Heart left ventricle (tissue), 16 donors: ENCODE data around the gene VENTX. TPM values are rescaled to one million over a fixed set of nuclear protein-coding genes. Genes with fewer than 3 reads are reported as not detected.

Source experiments
- ATAC-seq, 4 donors: fragments of 200-7000 bp; cut with Tn5 transposase; one replicate each; pipeline ENCODE4 v1.9.1; 2020 to 2022; ENCODE audit warnings: moderate library complexity in 4 of 4, mild to moderate bottlenecking in 3 of 4, moderate number of reproducible peaks in 1 of 4
- DNase-seq, 5 donors: peaks; one replicate each; pipeline ENCODE4 v3.0.0-alpha.2; 2020
- H3K27ac ChIP-seq, 12 donors: fragments of 200-600 bp; sonication (generic) in 4 of 12; one replicate each; pipeline versions ENCODE4 v1.5.0 to v1.8.0; 2016 to 2022; ENCODE audit warnings: mild to moderate bottlenecking in 2 of 12
- H3K27me3 ChIP-seq, 9 donors: fragments of 200-600 bp; sonication (generic) in 2 of 9; one replicate each; pipeline versions ENCODE4 v1.5.1 to v1.8.0; 2016 to 2022; ENCODE audit warnings: mild to moderate bottlenecking in 3 of 9
- H3K36me3 ChIP-seq, 9 donors: fragments of 200-600 bp; sonication (generic) in 2 of 9; one replicate each; pipeline versions ENCODE4 v1.5.0 to v1.8.0; 2018 to 2022; ENCODE audit warnings: mild to moderate bottlenecking in 2 of 9
- H3K4me1 ChIP-seq, 12 donors: fragments of 200-600 bp; sonication (generic) in 4 of 12; one replicate each; pipeline versions ENCODE4 v1.5.0 to v1.8.0; 2016 to 2022; ENCODE audit warnings: mild to moderate bottlenecking in 3 of 12
- H3K4me3 ChIP-seq, 12 donors: fragments of 200-600 bp; sonication (generic) in 4 of 12; one replicate each; pipeline versions ENCODE4 v1.5.0 to v1.8.0; 2017 to 2022; ENCODE audit warnings: mild to moderate bottlenecking in 9 of 12, moderate library complexity in 4 of 12
- H3K9me3 ChIP-seq, 12 donors: fragments of 200-600 bp; sonication (generic) in 4 of 12; one replicate each; pipeline versions ENCODE4 v1.5.0 to v1.8.0; 2016 to 2022; ENCODE audit warnings: mild to moderate bottlenecking in 1 of 12
- CTCF ChIP-seq, 12 donors: fragments of 200-600 bp; sonication (generic) in 4 of 12; IDR thresholded peaks; one replicate each; pipeline versions ENCODE4 v1.5.0 to v1.8.0; 2018 to 2022; ENCODE audit warnings: antibody characterized with exemption in 12 of 12, mild to moderate bottlenecking in 5 of 12
- POLR2A ChIP-seq, 2 donors: fragments of 450-650 bp; IDR thresholded peaks; one replicate each; pipeline ENCODE4 v1.6.1; 2017; ENCODE audit warnings: antibody characterized with exemption in 2 of 2, mild to moderate bottlenecking in 2 of 2, moderate library complexity in 2 of 2
- WGBS, 4 donors: extraction: QIAGEN DNeasy Blood & Tissue Kit in 2 of 4; methylation state at CpG; one replicate each; pipeline versions ENCODE4 v1.1.5 to v1.1.7; 2013 to 2018; 5-methylcytosine and 5-hydroxymethylcytosine counted together
- intact Hi-C, 10 donors: fragments of 100-400 bp; cut with DNase I; formaldehyde crosslinking; loops; one replicate each; pipeline versions ENCODE4 v1.11.1 to v1.14.2; 2022
- polyA plus RNA-seq, 2 donors: library from polyadenylated mRNA; stranded (reverse); fragments of 200-250 nt; gene quantifications; one replicate each; pipeline ENCODE4 v1.2.3, GENCODE V29; 2013
- total RNA-seq, 9 donors: library from RNA; depleted of rRNA in 2 of 9; stranded (reverse); fragments of >200 nt in 2 of 9; fragmentation: NEBNext Ultra II Directional in 3 of 9; extraction: Animal tissue kit (Norgen Biotek cat#: 25700) in 3 of 9; gene quantifications; one replicate each; pipeline versions ENCODE4 v1.1.0 to v1.2.4, GENCODE V29; 2016 to 2023
- donor health status: ischemic (EF 13 %, LVEDD 7.1; RV severe dilation, severe dysfunction).
- donor health status: healthy with polysubstance abuse.
- donor health status: DM: no; HTN: yes; CAD: no.
- donor health status: DM: no; HTN: no; CAD: no.
- donor health status: ischemic (EF 25% LVEDD 6.9; RV normal size, moderate dysfunction).
- donor health status: ischemic (EF 25% LVEDD 5.7; RV mildly dilated, moderate dysfunction).
- donor health status: healthy.
- donor health status: DM: yes; HTN: yes; CAD: no.
- donor health status: ischemic (EF 35%, LVEDD 5.7; RV mildly dilated, moderate dysfunction).
- donor health status: nonischemic (EF 11% LVEDD 7.7; RV severe dilation, severe dysfunction).
- donor health status: DM: yes; HTN: yes; CAD: no.
- donor health status: PGD.
- donor health status: ischemic (EF 29% LVEDD 5.4; RV normal size, mild dysfunction).
- donor health status: nonischemic (EF 23%, LVEDD 6.1; RV moderate dilation, normal function).

The VENTX gene
- total and polyA plus RNA-seq, 11 donors = 0.29 to 2.3 (median 0.58) TPM

DNA sequence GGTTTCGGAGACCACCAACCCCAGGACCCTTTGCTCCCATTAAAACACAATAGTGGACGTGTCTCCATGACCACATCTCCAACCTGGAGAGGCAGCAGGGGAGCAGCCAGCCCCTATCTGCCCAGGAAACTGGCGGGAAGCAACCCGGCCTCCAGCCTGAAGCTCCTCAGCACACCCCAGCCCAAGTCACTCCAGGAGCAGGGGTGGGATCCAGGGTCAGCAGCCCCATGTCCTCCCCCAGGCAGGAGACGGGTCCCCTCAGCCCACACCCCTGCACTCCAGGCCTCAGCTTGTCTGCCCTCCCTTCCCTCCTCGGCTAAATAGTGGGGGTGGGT is 38.4 kb downstream of the VENTX start:
- ATAC-seq = no peak
- 33 to 55% (median 41%) methylated on average over 6 of the region's 6 CpGs for WGBS, 4 donors
- intact Hi-C loops = no loop called here
- peak overlapping the region in 6 of 12 donors; percentile 2 to 63 (median 34) for H3K4me3 ChIP-seq
- peaks cover 0 to 31% (median 20%) of the 10 kb centered on the region in 9 donors for H3K27me3 ChIP-seq
- H3K9me3 ChIP-seq = no peaks in the 10 kb centered on the region
- TF ChIP-seq CTCF (IDR thresholded peaks at IDR 0.05) = no peak
- no peak for TF ChIP-seq POLR2A (IDR thresholded peaks at IDR 0.05)
- peaks cover 0 to 62% (median 8%) of the 10 kb centered on the region in 12 donors for H3K4me1 ChIP-seq
- H3K27ac ChIP-seq = peak overlapping the region in 1 of 12 donors; percentile 79
- H3K36me3 ChIP-seq = peaks cover 0 to 29% (median 14%) of the 10 kb centered on the region in 9 donors
- DNase-seq = no peak

- H3K4me3 ChIP-seq = peak within 1 kb of the TSS in 9 of 12 donors; percentile 2 to 63 (median 28)
- WGBS, 4 donors = 3 to 14% (median 9%) methylated on average over 22 to 63 of the region's 63 CpGs
- peaks cover 0 to 34% (median 19%) of the 10 kb centered on the region in 9 donors for H3K36me3 ChIP-seq
- H3K4me1 ChIP-seq = peaks cover 0 to 62% (median 8%) of the 10 kb centered on the region in 12 donors
- intact Hi-C loops = no loop called here
- DNase-seq (peak in 2 of 5 donors; percentile 52 to 82), ATAC-seq (peak in 2 of 4 donors; percentile 8 to 42)
- TF ChIP-seq POLR2A (IDR thresholded peaks at IDR 0.05) (no peak), CTCF (IDR thresholded peaks at IDR 0.05) (no peak)
- peak within 1 kb of the TSS in 1 of 12 donors; percentile 81 for H3K27ac ChIP-seq
- H3K9me3 ChIP-seq = no peaks in the 10 kb centered on the region
- peaks cover 0 to 31% (median 20%) of the 10 kb centered on the region in 9 donors for H3K27me3 ChIP-seq
These were observed 39.0 kb downstream of the VENTX start, which contains the start of gene ADAM8 for GRCh38 chr10:133276435-133277201. Gene ADAM8 (minus strand): TSS chr10:133276868. CDS start chr10:133276817, 51 bp downstream.

- Histone ChIP-seq H3K9me3 (no peaks in the 10 kb centered on the region), H3K27ac (peak overlapping the region in 1 of 12 donors; percentile 81), H3K27me3 (peaks cover 0 to 31% (median 20%) of the 10 kb centered on the region in 9 donors), H3K4me3 (peak overlapping the region in 1 of 12 donors; percentile 63), H3K4me1 (peaks cover 0 to 62% (median 8%) of the 10 kb centered on the region in 12 donors), H3K36me3 (peaks cover 0 to 42% (median 28%) of the 10 kb centered on the region in 9 donors)
- intact Hi-C loops = no loop called here
- ATAC-seq (no peak), DNase-seq (no peak)
- 63 to 70% (median 68%) methylated on average over 15 to 25 of the region's 25 CpGs for WGBS, 4 donors
- TF ChIP-seq POLR2A (IDR thresholded peaks at IDR 0.05) (no peak), CTCF (IDR thresholded peaks at IDR 0.05) (no peak)
These were observed 39.8 kb downstream of the VENTX start for GRCh38 chr10:133277277-133277992.
